ENCODE measurements around the gene PGAP3. TPM values are rescaled to one million over a fixed set of nuclear protein-coding genes. Genes with fewer than 3 reads are reported as not detected.

Gene PGAP3
- total RNA-seq, 4 donors from 2014 or later = 19.9 to 82.6 (median 46.2) TPM

- in situ Hi-C loops (cut with MboI; ENCODE audit: low pct_ligation_motif_present in 1 of 4, low pct_unique_long_range_greater_than_20kb in 1 of 4, low sequenced_read_pairs in 3 of 4) = no loop called here
- Histone ChIP-seq H3K27me3 (peaks cover 29% of the 10 kb centered on the region), H3K9me3 (no peaks in the 10 kb centered on the region), H3K4me3 (no peak overlapping the region), H3K4me1 (peaks cover 14 to 48% (median 47%) of the 10 kb centered on the region in 4 donors), H3K27ac (no peak overlapping the region), H3K36me3 (no peaks in the 10 kb centered on the region)
- TF ChIP-seq CTCF (IDR thresholded peaks at IDR 0.05) (no peak), EP300 (IDR thresholded peaks at IDR 0.05; ENCODE audit: low read depth) (no peak), POLR2A (IDR thresholded peaks at IDR 0.05) (no peak), POLR2AphosphoS5 (IDR thresholded peaks at IDR 0.05) (no peak)
- intact Hi-C loops (cut with DNase I; ENCODE audit: low total_unique reads) = no loop called here
- WGBS, 2 donors (ENCODE audit: low coverage in 1 of 2) = 80% methylated on average over 13 of the region's 13 CpGs; no CpG with 5 or more reads in 1 of the 2 donors
- no peak for DNase-seq
These were observed 14.3 kb downstream of the PGAP3 start for GRCh38 chr17:39673335-39674081.

- intact Hi-C loops (cut with DNase I; ENCODE audit: low total_unique reads) = no loop called here
- DNase-seq = no peak
- peaks cover 17 to 48% (median 47%) of the 10 kb centered on the region in 4 donors for H3K4me1 ChIP-seq
These were observed 15.1 kb downstream of the PGAP3 start for GRCh38 chr17:39672522-39673334.

GRCh38 chr17:39671651-39672521, 16.0 kb downstream of the PGAP3 start:
- Histone ChIP-seq H3K4me3 (no peak overlapping the region), H3K9me3 (no peaks in the 10 kb centered on the region), H3K27me3 (peaks cover 45% of the 10 kb centered on the region), H3K4me1 (peaks cover 24 to 56% (median 52%) of the 10 kb centered on the region in 4 donors), H3K27ac (peak overlapping the region; percentile 18 to 67 (median 44)), H3K36me3 (no peaks in the 10 kb centered on the region)
- 13 to 43% methylated on average over 3 to 18 of the region's 19 CpGs for WGBS, 2 donors (ENCODE audit: low coverage in 1 of 2)
- in situ Hi-C loops (cut with MboI; ENCODE audit: low pct_ligation_motif_present in 1 of 4, low pct_unique_long_range_greater_than_20kb in 1 of 4, low sequenced_read_pairs in 3 of 4) (no loop called here), intact Hi-C loops (cut with DNase I; ENCODE audit: low total_unique reads) (no loop called here)
- peak; percentile 67 for DNase-seq
- peak; percentile 54 for TF ChIP-seq POLR2A (IDR thresholded peaks at IDR 0.05)
- no peak for TF ChIP-seq EP300 (IDR thresholded peaks at IDR 0.05; ENCODE audit: low read depth)
- TF ChIP-seq POLR2AphosphoS5 (IDR thresholded peaks at IDR 0.05) = peak in 2 of 3 donors; percentile 43 to 48
- peak; percentile 45 to 88 (median 57) for TF ChIP-seq CTCF (IDR thresholded peaks at IDR 0.05)

More at GRCh38 chr17:39672522-39673334, 15.1 kb downstream of the PGAP3 start:
- in situ Hi-C loops (cut with MboI; ENCODE audit: low pct_ligation_motif_present in 1 of 4, low pct_unique_long_range_greater_than_20kb in 1 of 4, low sequenced_read_pairs in 3 of 4) = no loop called here
- H3K4me3 ChIP-seq = no peak overlapping the region
- WGBS, 2 donors (ENCODE audit: low coverage in 1 of 2) = 52 to 82% methylated on average over 2 to 15 of the region's 15 CpGs
- H3K36me3 ChIP-seq = no peaks in the 10 kb centered on the region
- TF ChIP-seq CTCF (IDR thresholded peaks at IDR 0.05) (peak in 1 of 5 experiments; percentile 4), POLR2A (IDR thresholded peaks at IDR 0.05) (no peak)
- H3K27ac ChIP-seq = peak overlapping the region; percentile 18 to 67 (median 44)
- H3K27me3 ChIP-seq = peaks cover 37% of the 10 kb centered on the region
- H3K9me3 ChIP-seq = no peaks in the 10 kb centered on the region

All from transverse colon (tissue), 4 donors.